Cardiac muscle cell (in vitro differentiated cells and primary cell): ENCODE measurements around the gene ZNF277. TPM values are rescaled to one million over a fixed set of nuclear protein-coding genes. Genes with fewer than 3 reads are reported as not detected.

Experiments
- DNase-seq, 2 donors: peaks; one replicate each; pipeline versions ENCODE4 v3.0.0 to v3.0.0-alpha.2; 2010 to 2017; ENCODE audit warnings: low read depth in 1 of 2, low spot score in 1 of 2
- H3K27ac ChIP-seq: fragments of 200-600 bp; sonication (generic); 2 replicates; pipeline ENCODE4 v1.5.1; 2016
- H3K27me3 ChIP-seq: fragments of 200-600 bp; sonication (generic); 2 replicates; pipeline ENCODE4 v1.6.0; 2016; ENCODE audit warnings: control low read depth
- H3K36me3 ChIP-seq: fragments of 200-600 bp; sonication (generic); 2 replicates; pipeline ENCODE4 v1.5.1; 2016; ENCODE audit warnings: control low read depth
- H3K4me1 ChIP-seq: fragments of 200-600 bp; sonication (generic); 2 replicates; pipeline ENCODE4 v1.8.1; 2017; ENCODE audit warnings: low read depth, mild to moderate bottlenecking, mixed run types
- H3K4me3 ChIP-seq: fragments of 200-600 bp; sonication (generic); 2 replicates; pipeline ENCODE4 v1.5.1; 2016; ENCODE audit warnings: mild to moderate bottlenecking
- H3K9me3 ChIP-seq: fragments of 200-600 bp; sonication (generic); 2 replicates; pipeline ENCODE4 v1.5.1; 2017; ENCODE audit warnings: low read depth, mild to moderate bottlenecking, control low read depth
- polyA plus RNA-seq: library from polyadenylated mRNA; unstranded; fragments of >200 nt; fragmentation: Nextera tagmentation; extraction: Ambion mirVana; gene quantifications from 2 replicates; pipeline ENCODE4 v1.2.1, GENCODE V29; 2016
- total RNA-seq: library from RNA; depleted of rRNA; stranded (reverse); fragments of >200 nt; gene quantifications from 2 replicates; pipeline ENCODE4 v1.2.3, GENCODE V29; 2016
- TF ChIP-seq, protein P1 (sequence below): IDR thresholded peaks from 2 replicates; pipeline ENCODE4 v1.5.1; 2012; ENCODE audit warnings: low read depth, mild to moderate bottlenecking, low read length

The ZNF277 gene
- total and polyA plus RNA-seq, 2 experiments from 2014 or later, result 9.8 to 22.6 TPM

DNA sequence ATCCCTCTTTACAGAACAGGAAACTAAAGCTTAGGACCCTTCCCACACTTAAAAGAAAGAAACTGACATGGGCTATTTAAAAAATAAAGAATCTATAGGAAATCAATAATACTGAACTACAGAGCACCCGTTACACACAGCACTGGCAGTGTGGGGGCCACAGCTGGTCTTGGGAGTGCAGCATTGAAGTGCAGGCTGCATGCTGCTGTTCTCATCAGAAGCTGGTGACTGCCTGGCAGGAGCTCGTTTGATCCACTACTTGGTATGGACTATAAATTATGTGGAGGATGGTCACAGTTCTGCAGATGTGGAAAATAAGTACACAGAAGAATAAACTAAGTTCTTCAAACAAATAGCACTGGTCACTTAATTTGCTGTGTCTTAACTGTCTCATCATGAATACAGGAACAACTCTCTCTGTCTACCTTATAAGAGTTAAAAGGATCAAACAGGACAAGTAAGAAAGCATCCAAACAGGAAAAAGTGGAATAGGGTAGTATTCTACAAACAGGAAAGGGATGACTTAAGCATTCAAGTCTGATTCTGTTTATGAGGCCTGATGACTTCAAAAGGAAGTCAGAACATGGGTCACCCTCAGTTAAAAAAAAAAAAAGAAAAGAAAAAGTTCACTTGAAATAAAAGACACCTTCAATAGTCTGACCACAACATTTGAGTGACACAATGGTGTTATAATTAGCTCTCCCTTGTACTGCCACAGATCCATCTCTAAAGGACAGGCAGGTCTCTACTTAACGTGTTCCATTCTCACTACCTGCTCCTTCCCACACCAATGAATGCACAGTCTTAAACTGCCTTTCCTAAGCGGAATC is 21.3 kb upstream of the ZNF277 start:
- no peak overlapping the region for H3K4me3 ChIP-seq
- DNase-seq, result no peak
- no peaks in the 10 kb centered on the region for H3K9me3 ChIP-seq
- peaks cover 20% of the 10 kb centered on the region for H3K4me1 ChIP-seq
- H3K27ac ChIP-seq, result no peak overlapping the region
- TF ChIP-seq, protein P1, sequence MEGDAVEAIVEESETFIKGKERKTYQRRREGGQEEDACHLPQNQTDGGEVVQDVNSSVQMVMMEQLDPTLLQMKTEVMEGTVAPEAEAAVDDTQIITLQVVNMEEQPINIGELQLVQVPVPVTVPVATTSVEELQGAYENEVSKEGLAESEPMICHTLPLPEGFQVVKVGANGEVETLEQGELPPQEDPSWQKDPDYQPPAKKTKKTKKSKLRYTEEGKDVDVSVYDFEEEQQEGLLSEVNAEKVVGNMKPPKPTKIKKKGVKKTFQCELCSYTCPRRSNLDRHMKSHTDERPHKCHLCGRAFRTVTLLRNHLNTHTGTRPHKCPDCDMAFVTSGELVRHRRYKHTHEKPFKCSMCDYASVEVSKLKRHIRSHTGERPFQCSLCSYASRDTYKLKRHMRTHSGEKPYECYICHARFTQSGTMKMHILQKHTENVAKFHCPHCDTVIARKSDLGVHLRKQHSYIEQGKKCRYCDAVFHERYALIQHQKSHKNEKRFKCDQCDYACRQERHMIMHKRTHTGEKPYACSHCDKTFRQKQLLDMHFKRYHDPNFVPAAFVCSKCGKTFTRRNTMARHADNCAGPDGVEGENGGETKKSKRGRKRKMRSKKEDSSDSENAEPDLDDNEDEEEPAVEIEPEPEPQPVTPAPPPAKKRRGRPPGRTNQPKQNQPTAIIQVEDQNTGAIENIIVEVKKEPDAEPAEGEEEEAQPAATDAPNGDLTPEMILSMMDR, result no peak
- no peaks in the 10 kb centered on the region for H3K27me3 ChIP-seq
- H3K36me3 ChIP-seq, result no peaks in the 10 kb centered on the region

DNA sequence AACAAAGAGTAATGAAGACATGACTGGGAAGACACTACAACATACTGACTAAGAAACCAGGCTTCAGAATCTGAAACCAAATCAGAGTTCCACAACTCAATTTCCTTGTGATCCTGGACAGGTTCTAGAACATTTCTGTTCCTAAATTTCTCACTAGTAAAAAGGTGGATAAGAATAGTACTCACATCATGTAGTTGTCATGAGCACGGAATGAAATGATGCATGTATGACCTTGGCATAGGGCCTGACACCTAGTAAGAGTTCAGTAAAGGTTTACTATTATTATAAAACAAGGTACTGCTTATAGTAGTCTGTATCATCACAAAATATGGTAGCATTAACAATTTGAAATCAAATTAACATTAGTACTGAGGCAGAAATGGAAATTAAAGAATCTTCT is 20.2 kb upstream of the ZNF277 start:
- H3K9me3 ChIP-seq, result no peaks in the 10 kb centered on the region
- H3K4me3 ChIP-seq, result no peak overlapping the region
- TF ChIP-seq, protein P1, result no peak
- no peaks in the 10 kb centered on the region for H3K27me3 ChIP-seq
- peaks cover 20% of the 10 kb centered on the region for H3K4me1 ChIP-seq
- H3K36me3 ChIP-seq, result no peaks in the 10 kb centered on the region
- H3K27ac ChIP-seq, result no peak overlapping the region
- DNase-seq, result no peak

DNA sequence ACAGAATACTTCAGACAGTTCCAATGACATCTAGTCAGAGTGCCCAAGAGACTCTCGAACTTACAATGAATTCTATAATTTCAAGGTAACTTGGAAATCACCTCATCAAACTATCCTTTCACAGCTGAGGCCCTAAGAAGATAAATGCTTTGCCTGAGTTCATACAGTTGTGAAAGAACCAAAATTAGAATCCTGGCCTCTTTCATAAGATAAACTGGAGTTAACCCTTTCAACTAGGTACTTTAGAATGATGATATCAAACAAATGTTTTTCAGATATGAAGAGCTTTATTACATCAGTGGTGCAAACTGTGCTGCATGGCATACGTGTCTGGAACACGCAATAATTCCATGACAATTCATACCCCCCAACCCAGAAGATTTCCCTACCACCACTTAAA is 18.2 kb upstream of the ZNF277 start:
- Histone ChIP-seq H3K4me3 (no peak overlapping the region), H3K27me3 (no peaks in the 10 kb centered on the region), H3K27ac (no peak overlapping the region), H3K4me1 (peaks cover 13% of the 10 kb centered on the region), H3K36me3 (no peaks in the 10 kb centered on the region), H3K9me3 (no peaks in the 10 kb centered on the region)
- TF ChIP-seq, protein P1, result no peak
- DNase-seq, result no peak

DNA sequence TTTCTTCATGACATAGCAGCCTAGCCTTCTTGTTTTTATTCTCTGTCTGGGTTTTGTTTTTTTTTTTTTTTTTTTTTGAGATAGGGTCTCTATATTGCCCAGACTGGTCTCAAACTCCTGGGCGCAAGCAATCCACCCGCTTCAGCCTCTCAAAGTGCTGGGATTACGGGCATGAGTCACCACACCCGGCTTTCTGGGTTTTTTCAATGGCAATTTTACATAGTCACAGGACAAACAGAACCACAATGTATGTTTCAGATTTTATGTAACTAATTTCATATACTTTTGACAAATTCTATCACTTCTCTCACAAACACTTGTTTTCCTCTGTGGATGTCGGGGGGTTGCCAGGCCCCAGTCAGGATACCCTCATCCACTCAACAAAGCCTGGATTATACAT is 16.8 kb upstream of the ZNF277 start:
- Histone ChIP-seq H3K36me3 (no peaks in the 10 kb centered on the region), H3K4me1 (peaks cover 13% of the 10 kb centered on the region), H3K27ac (no peak overlapping the region), H3K27me3 (no peaks in the 10 kb centered on the region), H3K9me3 (no peaks in the 10 kb centered on the region), H3K4me3 (no peak overlapping the region)
- DNase-seq, result no peak
- TF ChIP-seq, protein P1, result no peak

DNA sequence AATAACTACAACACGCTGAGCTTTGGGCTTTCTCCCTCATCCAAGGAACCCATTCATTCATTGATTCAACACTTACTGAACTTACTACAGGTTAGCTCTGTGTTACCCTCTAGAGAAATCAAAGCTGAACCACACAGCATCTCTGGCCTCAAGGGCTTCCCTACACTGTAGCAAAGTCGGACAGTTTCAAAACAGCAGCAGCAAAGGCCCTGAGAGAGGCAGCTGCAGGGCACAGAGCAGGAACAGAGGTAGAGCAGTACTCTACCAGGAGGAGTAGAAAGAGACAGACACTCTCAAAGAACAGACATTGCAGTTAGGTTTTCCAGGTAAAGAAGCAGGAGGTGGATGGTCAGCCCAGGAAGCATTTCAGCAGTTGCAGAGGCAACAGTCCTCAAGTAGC is 16.4 kb upstream of the ZNF277 start:
- no peaks in the 10 kb centered on the region for H3K36me3 ChIP-seq
- DNase-seq, result no peak
- no peaks in the 10 kb centered on the region for H3K27me3 ChIP-seq
- TF ChIP-seq, protein P1, result no peak
- H3K27ac ChIP-seq, result no peak overlapping the region
- H3K4me3 ChIP-seq, result no peak overlapping the region
- H3K4me1 ChIP-seq, result peaks cover 13% of the 10 kb centered on the region
- H3K9me3 ChIP-seq, result no peaks in the 10 kb centered on the region
